ENCODE results near the gene TPK1. TPM values are rescaled to one million over a fixed set of nuclear protein-coding genes. Genes with fewer than 3 reads are reported as not detected.

The TPK1 gene
- polyA plus RNA-seq, 1 of the 3 experiments (the other 2 are of a cell fraction): 3.3 TPM

GRCh38 chr7:144596953-144597352 lies 238.9 kb downstream of the TPK1 start:
- no peak overlapping the region for H3K4me3 ChIP-seq (ENCODE audit: low read depth in 2 of 2, low read length in 1 of 2)
- no peak for DNase-seq
- H3K27ac ChIP-seq (ENCODE audit: low read depth in 2 of 2, low read length in 1 of 2): no peak overlapping the region
- H4K20me1 ChIP-seq (ENCODE audit: insufficient read depth): no peaks in the 10 kb centered on the region
- ChIA-PET CTCF (no interaction called here), POLR2A (no interaction called here)
- H3K79me2 ChIP-seq (ENCODE audit: insufficient read depth): no peaks in the 10 kb centered on the region
- no peak overlapping the region for H2AFZ ChIP-seq (ENCODE audit: low read depth)
- H3K4me1 ChIP-seq (ENCODE audit: control insufficient read depth in 1 of 2, insufficient read depth in 2 of 2, low read depth in 1 of 2, low read length in 1 of 2): no peaks in the 10 kb centered on the region
- H3K36me3 ChIP-seq (replicated peaks in 1 of 2; ENCODE audit: control insufficient read depth in 1 of 2, insufficient read depth in 2 of 2, low read length in 1 of 2): no peaks in the 10 kb centered on the region
- TF ChIP-seq MAX (IDR thresholded peaks at IDR 0.05; ENCODE audit: low read depth) (no peak), TCF12 (IDR thresholded peaks at IDR 0.05) (no peak), NFIC (IDR thresholded peaks at IDR 0.05; ENCODE audit: borderline replicate concordance) (no peak), CHD2 (IDR thresholded peaks at IDR 0.05; ENCODE audit: low read length, partially characterized antibody) (no peak), MEF2A (IDR thresholded peaks at IDR 0.05; ENCODE audit: borderline replicate concordance, low read depth) (no peak), GABPA (IDR thresholded peaks at IDR 0.05; ENCODE audit: low read depth) (no peak), JUND (IDR thresholded peaks at IDR 0.05) (no peak), EZH2phosphoT487 (IDR thresholded peaks at IDR 0.05; ENCODE audit: borderline replicate concordance, low read depth) (no peak), RXRA (IDR thresholded peaks at IDR 0.05; ENCODE audit: borderline replicate concordance, low read depth) (no peak), RAD21 (IDR thresholded peaks at IDR 0.05; ENCODE audit: low read length) (no peak), YY1 (IDR thresholded peaks at IDR 0.05; ENCODE audit: low read depth) (no peak), RCOR1 (IDR thresholded peaks at IDR 0.05; ENCODE audit: low read length) (no peak), POLR2AphosphoS5 (IDR thresholded peaks at IDR 0.05; ENCODE audit: low read depth, low read length) (no peak)
- no peaks in the 10 kb centered on the region; the same call in 1 of the 2 replicates for H3K9me2 ChIP-seq
- H3K9me3 ChIP-seq: peaks cover 8% of the 10 kb centered on the region; the same call in 1 of the 2 replicates
- 5% methylated on average over 4 of the region's 4 CpGs for WGBS (ENCODE audit: low lambda C conversion rate)
- H3K27me3 ChIP-seq (ENCODE audit: insufficient read depth): no peaks in the 10 kb centered on the region
- no peak overlapping the region for H3K9ac ChIP-seq
- no peaks in the 10 kb centered on the region for H3F3A ChIP-seq (replicated peaks; ENCODE audit: insufficient read depth)
- no peak overlapping the region for H3K4me2 ChIP-seq

GRCh38 chr7:144594580-144594979 lies 241.3 kb downstream of the TPK1 start:
- Histone ChIP-seq H3F3A (replicated peaks; ENCODE audit: insufficient read depth) (no peaks in the 10 kb centered on the region), H3K79me2 (ENCODE audit: insufficient read depth) (no peaks in the 10 kb centered on the region), H3K4me2 (no peak overlapping the region), H3K9ac (no peak overlapping the region), H2AFZ (ENCODE audit: low read depth) (no peak overlapping the region), H3K9me2 (no peaks in the 10 kb centered on the region; the same call in 1 of the 2 replicates), H3K4me3 (ENCODE audit: low read depth in 2 of 2, low read length in 1 of 2) (no peak overlapping the region), H3K9me3 (peaks cover 8% of the 10 kb centered on the region; the same call in 1 of the 2 replicates), H3K27me3 (ENCODE audit: insufficient read depth) (no peaks in the 10 kb centered on the region), H3K27ac (ENCODE audit: low read depth in 2 of 2, low read length in 1 of 2) (no peak overlapping the region), H3K4me1 (ENCODE audit: control insufficient read depth in 1 of 2, insufficient read depth in 2 of 2, low read depth in 1 of 2, low read length in 1 of 2) (no peaks in the 10 kb centered on the region), H4K20me1 (ENCODE audit: insufficient read depth) (no peaks in the 10 kb centered on the region), H3K36me3 (replicated peaks in 1 of 2; ENCODE audit: control insufficient read depth in 1 of 2, insufficient read depth in 2 of 2, low read length in 1 of 2) (no peaks in the 10 kb centered on the region)
- DNase-seq: no peak
- no peak for TF ChIP-seq RCOR1 (IDR thresholded peaks at IDR 0.05; ENCODE audit: low read length)
- TF ChIP-seq REST (IDR thresholded peaks at IDR 0.05; ENCODE audit: low read depth, low read length): no peak
- no peak for TF ChIP-seq TAF1 (IDR thresholded peaks at IDR 0.05; ENCODE audit: borderline replicate concordance, low read depth, low read length)
- TF ChIP-seq USF1 (IDR thresholded peaks at IDR 0.05; ENCODE audit: borderline replicate concordance, low read depth): no peak
- TF ChIP-seq NRF1 (IDR thresholded peaks at IDR 0.05; ENCODE audit: low read depth, low read length): no peak
- ChIA-PET POLR2A (no interaction called here), CTCF (no interaction called here)
